ENCODE results near the gene CLIC6.

Gene CLIC6

GRCh38 chr21:34668803-34669148 is at the start of gene CLIC6:
TSS of gene CLIC6 (plus strand) at chr21:34668994. CDS start at chr21:34669389, 395 bp downstream.
- Histone ChIP-seq H3K4me1 (ENCODE audit: control insufficient read depth, insufficient read depth, low read length) (no peaks in the 10 kb centered on the region), H3K36me3 (ENCODE audit: control insufficient read depth in 2 of 2, insufficient read depth in 1 of 2, low read length in 2 of 2) (no peaks in the 10 kb centered on the region), H3K4me3 (ENCODE audit: low read depth, low read length) (no peak within 1 kb of the TSS), H3K27ac (ENCODE audit: extremely low read depth, low read depth, low read length) (no peak within 1 kb of the TSS), H3K9me3 (ENCODE audit: control insufficient read depth, insufficient read depth, low read depth, low read length) (no peaks in the 10 kb centered on the region)
- no peak for TF ChIP-seq PRDM10 (tag by site-specific recombination; IDR thresholded peaks at IDR 0.05)
- TF ChIP-seq ZNF416 (tag by site-specific recombination; IDR thresholded peaks at IDR 0.05) = no peak
- no peak for TF ChIP-seq ZNF138 (tag by site-specific recombination; IDR thresholded peaks at IDR 0.05; ENCODE audit: borderline replicate concordance)
- TF ChIP-seq ZNF423 (tag by site-specific recombination; IDR thresholded peaks at IDR 0.05) = no peak
- TF ChIP-seq ZNF133 (tag by site-specific recombination; IDR thresholded peaks at IDR 0.05) = no peak
- TF ChIP-seq ZNF174 (tag by site-specific recombination; IDR thresholded peaks at IDR 0.05) = no peak
- no peak for TF ChIP-seq SP3 (tag by site-specific recombination; IDR thresholded peaks at IDR 0.05)
- no peak for TF ChIP-seq ZNF140 (tag by site-specific recombination; IDR thresholded peaks at IDR 0.05)
- no peak for TF ChIP-seq ZNF513 (tag by site-specific recombination; IDR thresholded peaks at IDR 0.05)
- TF ChIP-seq ZFP69B (tag by site-specific recombination; IDR thresholded peaks at IDR 0.05) = no peak
- no peak for TF ChIP-seq ZNF426 (tag by site-specific recombination; IDR thresholded peaks at IDR 0.05)
- no peak for TF ChIP-seq ZBTB17 (tag by site-specific recombination; IDR thresholded peaks at IDR 0.05)
- TF ChIP-seq TCF7L2 (IDR thresholded peaks at IDR 0.05; ENCODE audit: borderline replicate concordance, low read depth, low read length) = no peak
- TF ChIP-seq ZNF521 (tag by site-specific recombination; IDR thresholded peaks at IDR 0.05) = no peak
- CTCF ChIA-PET = no interaction called here
- POLR2A ChIA-PET = no interaction called here

GRCh38 chr21:34619841-34620665 is 48.7 kb upstream of the CLIC6 start:
- ChIA-PET POLR2A (no interaction called here), CTCF (interaction anchor here (0.9 to 3.2 kb wide), 2 partner anchors 11 to 17 kb away, joined by 7 to 16 read pairs; no protein-coding TSS in a partner anchor)
- Histone ChIP-seq H3K36me3 (ENCODE audit: control insufficient read depth in 2 of 2, insufficient read depth in 1 of 2, low read length in 2 of 2) (no peaks in the 10 kb centered on the region), H3K27ac (ENCODE audit: extremely low read depth, low read depth, low read length) (no peak overlapping the region), H3K4me1 (ENCODE audit: control insufficient read depth, insufficient read depth, low read length) (no peaks in the 10 kb centered on the region), H3K4me3 (ENCODE audit: low read depth, low read length) (no peak overlapping the region), H3K9me3 (ENCODE audit: control insufficient read depth, insufficient read depth, low read depth, low read length) (no peaks in the 10 kb centered on the region)
- TF ChIP-seq ZBTB44 (tag by site-specific recombination; IDR thresholded peaks at IDR 0.05) (no peak), ZNF621 (tag by site-specific recombination; IDR thresholded peaks at IDR 0.05) (no peak), ZNF510 (tag by site-specific recombination; IDR thresholded peaks at IDR 0.05; ENCODE audit: insufficient replicate concordance) (no peak), PRDM2 (tag by site-specific recombination; IDR thresholded peaks at IDR 0.05; ENCODE audit: borderline replicate concordance) (no peak), BCL11A (tag by site-specific recombination; IDR thresholded peaks at IDR 0.05; ENCODE audit: low read depth) (no peak), ZNF561 (tag by site-specific recombination; IDR thresholded peaks at IDR 0.05; ENCODE audit: borderline replicate concordance) (no peak), ZNF239 (tag by site-specific recombination; IDR thresholded peaks at IDR 0.05) (no peak), HOXD13 (CRISPR knock-in tag; IDR thresholded peaks at IDR 0.05; ENCODE audit: borderline replicate concordance) (no peak)

All from HEK293 (cell line).